SH-SY5Y (cell line): ENCODE data around the gene LIPG.

Experiments used
- GATA2 ChIP-seq: IDR thresholded peaks from 2 replicates; pipeline ENCODE4 v1.6.1; 2011; ENCODE audit warnings: mild to moderate bottlenecking, low read depth, low read length
- GATA3 ChIP-seq: IDR thresholded peaks from 2 replicates; pipeline ENCODE4 v1.6.1; 2011; ENCODE audit warnings: low read depth, mild to moderate bottlenecking, low read length, moderate library complexity

GRCh38 chr18:49588971-49589370 lies 27.1 kb downstream of the LIPG start:
- TF ChIP-seq GATA2: no peak
- TF ChIP-seq GATA3: no peak
